ENCODE data around the gene SCN7A. TPM values are rescaled to one million over a fixed set of nuclear protein-coding genes. Genes with fewer than 3 reads are reported as not detected.
"Not testable (repeated sequence)": the region's sequence is repeated elsewhere in the genome, so short reads cannot be mapped to it uniquely, and the experiment has no call there.

The SCN7A gene
- polyA plus RNA-seq, 1 donor from 2014 or later, result not detected

GRCh38 chr2:166472332-166472731, 21.7 kb downstream of the SCN7A start:
- H3K4me1 Mint-ChIP-seq, result no peaks in the 10 kb centered on the region
- no peaks in the 10 kb centered on the region for H3K27me3 Mint-ChIP-seq
- H3K27ac Mint-ChIP-seq, result no peak overlapping the region
- H3K36me3 Mint-ChIP-seq, result no peaks in the 10 kb centered on the region
- peaks cover 0 to 3% (median 0%) of the 10 kb centered on the region in 3 donors for H3K9me3 Mint-ChIP-seq
- no peak overlapping the region for H3K4me3 Mint-ChIP-seq

- H3K4me1 Mint-ChIP-seq, result no peaks in the 10 kb centered on the region
- H3K4me3 Mint-ChIP-seq, result no peak overlapping the region
- H3K27ac Mint-ChIP-seq, result no peak overlapping the region
- H3K9me3 Mint-ChIP-seq, result no peaks in the 10 kb centered on the region
- no peaks in the 10 kb centered on the region for H3K36me3 Mint-ChIP-seq
- no peaks in the 10 kb centered on the region for H3K27me3 Mint-ChIP-seq
Measured at GRCh38 chr2:166468124-166469024, 25.7 kb downstream of the SCN7A start.

- no peaks in the 10 kb centered on the region for H3K4me1 Mint-ChIP-seq
- no peaks in the 10 kb centered on the region for H3K36me3 Mint-ChIP-seq
Measured at GRCh38 chr2:166464187-166464586, 29.9 kb downstream of the SCN7A start.

GRCh38 chr2:166463640-166464039, 30.4 kb downstream of the SCN7A start:
- Mint-ChIP-seq H3K27me3 (no peaks in the 10 kb centered on the region), H3K4me3 (no peak overlapping the region), H3K4me1 (no peaks in the 10 kb centered on the region), H3K27ac (no peak overlapping the region), H3K36me3 (no peaks in the 10 kb centered on the region), H3K9me3 (no peaks in the 10 kb centered on the region)

More at GRCh38 chr2:166464187-166464586, 29.9 kb downstream of the SCN7A start:
- H3K9me3 Mint-ChIP-seq, result no peaks in the 10 kb centered on the region
- no peak overlapping the region for H3K27ac Mint-ChIP-seq
- no peak overlapping the region for H3K4me3 Mint-ChIP-seq
- H3K27me3 Mint-ChIP-seq, result no peaks in the 10 kb centered on the region

GRCh38 chr2:166458674-166459073, 35.4 kb downstream of the SCN7A start:
- no peaks in the 10 kb centered on the region for H3K9me3 Mint-ChIP-seq
- H3K27ac Mint-ChIP-seq, result no peak overlapping the region
- no peak overlapping the region for H3K4me3 Mint-ChIP-seq
- H3K27me3 Mint-ChIP-seq, result no peaks in the 10 kb centered on the region
- no peaks in the 10 kb centered on the region for H3K36me3 Mint-ChIP-seq
- H3K4me1 Mint-ChIP-seq, result no peaks in the 10 kb centered on the region

GRCh38 chr2:166455823-166456222, 38.2 kb downstream of the SCN7A start:
- not testable (repeated sequence) for H3K27ac Mint-ChIP-seq, H3K27me3 Mint-ChIP-seq, H3K36me3 Mint-ChIP-seq, H3K4me3 Mint-ChIP-seq, H3K4me1 Mint-ChIP-seq, H3K9me3 Mint-ChIP-seq

- Mint-ChIP-seq H3K27me3 (no peaks in the 10 kb centered on the region), H3K36me3 (no peaks in the 10 kb centered on the region), H3K27ac (no peak overlapping the region), H3K4me3 (no peak overlapping the region), H3K4me1 (peaks cover 0 to 4% (median 0%) of the 10 kb centered on the region in 3 donors), H3K9me3 (peaks cover 0 to 3% (median 2%) of the 10 kb centered on the region in 3 donors)
Measured at GRCh38 chr2:166454006-166454595, 39.9 kb downstream of the SCN7A start.

- peak overlapping the region in 1 of 4 donors; percentile 25 for H3K4me3 Mint-ChIP-seq
- H3K4me1 Mint-ChIP-seq, result peaks cover 0 to 4% (median 0%) of the 10 kb centered on the region in 3 donors
- no peaks in the 10 kb centered on the region for H3K36me3 Mint-ChIP-seq
- peaks cover 2 to 5% (median 3%) of the 10 kb centered on the region in 3 donors for H3K9me3 Mint-ChIP-seq
- H3K27me3 Mint-ChIP-seq, result no peaks in the 10 kb centered on the region
- no peak overlapping the region for H3K27ac Mint-ChIP-seq
Measured at GRCh38 chr2:166451468-166451867, 42.6 kb downstream of the SCN7A start.

GRCh38 chr2:166449439-166449838, 44.6 kb downstream of the SCN7A start:
- no peak overlapping the region for H3K27ac Mint-ChIP-seq
- no peaks in the 10 kb centered on the region for H3K36me3 Mint-ChIP-seq
- H3K27me3 Mint-ChIP-seq, result no peaks in the 10 kb centered on the region
- peaks cover 0 to 4% (median 0%) of the 10 kb centered on the region in 3 donors for H3K4me1 Mint-ChIP-seq
- peaks cover 2 to 7% (median 3%) of the 10 kb centered on the region in 3 donors for H3K9me3 Mint-ChIP-seq
- H3K4me3 Mint-ChIP-seq, result no peak overlapping the region

GRCh38 chr2:166448106-166448505, 45.9 kb downstream of the SCN7A start:
- Mint-ChIP-seq H3K4me3 (no peak overlapping the region), H3K36me3 (no peaks in the 10 kb centered on the region), H3K9me3 (peaks cover 2 to 7% (median 3%) of the 10 kb centered on the region in 3 donors), H3K27ac (no peak overlapping the region), H3K27me3 (no peaks in the 10 kb centered on the region), H3K4me1 (peaks cover 0 to 4% (median 0%) of the 10 kb centered on the region in 3 donors)

- H3K36me3 Mint-ChIP-seq, result no peaks in the 10 kb centered on the region
- no peak overlapping the region for H3K27ac Mint-ChIP-seq
- H3K9me3 Mint-ChIP-seq, result peaks cover 0 to 4% (median 3%) of the 10 kb centered on the region in 3 donors
- H3K4me1 Mint-ChIP-seq, result no peaks in the 10 kb centered on the region
- H3K4me3 Mint-ChIP-seq, result no peak overlapping the region
- H3K27me3 Mint-ChIP-seq, result peaks cover 1% of the 10 kb centered on the region
Measured at GRCh38 chr2:166444306-166444705, 49.7 kb downstream of the SCN7A start.

GRCh38 chr2:166440313-166440712, 53.7 kb downstream of the SCN7A start:
- no peak overlapping the region for H3K27ac Mint-ChIP-seq
- no peaks in the 10 kb centered on the region for H3K36me3 Mint-ChIP-seq
- H3K9me3 Mint-ChIP-seq, result peaks cover 0 to 5% (median 0%) of the 10 kb centered on the region in 3 donors
- no peaks in the 10 kb centered on the region for H3K4me1 Mint-ChIP-seq
- H3K4me3 Mint-ChIP-seq, result no peak overlapping the region
- peaks cover 1% of the 10 kb centered on the region for H3K27me3 Mint-ChIP-seq

GRCh38 chr2:166439078-166439477, 55.0 kb downstream of the SCN7A start:
- Mint-ChIP-seq H3K4me3 (no peak overlapping the region), H3K27me3 (peaks cover 1% of the 10 kb centered on the region), H3K27ac (no peak overlapping the region), H3K9me3 (peaks cover 0 to 5% (median 0%) of the 10 kb centered on the region in 3 donors), H3K36me3 (no peaks in the 10 kb centered on the region), H3K4me1 (no peaks in the 10 kb centered on the region)

- Mint-ChIP-seq H3K9me3 (peaks cover 0 to 5% (median 0%) of the 10 kb centered on the region in 3 donors), H3K27ac (no peak overlapping the region), H3K27me3 (no peaks in the 10 kb centered on the region), H3K4me3 (no peak overlapping the region), H3K36me3 (no peaks in the 10 kb centered on the region), H3K4me1 (no peaks in the 10 kb centered on the region)
Measured at GRCh38 chr2:166436976-166437375, 57.1 kb downstream of the SCN7A start.

GRCh38 chr2:166436189-166436588, 57.9 kb downstream of the SCN7A start:
- no peaks in the 10 kb centered on the region for H3K36me3 Mint-ChIP-seq
- no peak overlapping the region for H3K4me3 Mint-ChIP-seq
- no peaks in the 10 kb centered on the region for H3K4me1 Mint-ChIP-seq
- H3K27ac Mint-ChIP-seq, result no peak overlapping the region
- peaks cover 0 to 5% (median 0%) of the 10 kb centered on the region in 3 donors for H3K9me3 Mint-ChIP-seq
- H3K27me3 Mint-ChIP-seq, result no peaks in the 10 kb centered on the region
